CD4-positive, alpha-beta T cell treated with Interleukin-1 beta for 1 hour (primary cell): Measurements from ENCODE around the gene MARVELD3.

Experiments used
- DNase-seq, 2 donors: peaks; one replicate each; pipeline ENCODE4 v3.0.0-alpha.2; 2020 to 2022

MARVELD3 gene

GRCh38 chr16:71625113-71625850 is 702 bp upstream of the MARVELD3 start:
- DNase-seq = no peak

GRCh38 chr16:71626858-71627213 is 852 bp downstream of the MARVELD3 start:
- no peak for DNase-seq

- DNase-seq = no peak
Measured at GRCh38 chr16:71627731-71628181, 1.8 kb downstream of the MARVELD3 start.

- no peak for DNase-seq
Measured at GRCh38 chr16:71628810-71629209, 2.8 kb downstream of the MARVELD3 start.

- DNase-seq = no peak
Measured at GRCh38 chr16:71629278-71630016, 3.5 kb downstream of the MARVELD3 start.

GRCh38 chr16:71630808-71631207 is 4.8 kb downstream of the MARVELD3 start:
- no peak for DNase-seq

- DNase-seq = no peak
Measured at GRCh38 chr16:71631776-71632175, 5.8 kb downstream of the MARVELD3 start.

GRCh38 chr16:71635632-71636031 is 9.6 kb downstream of the MARVELD3 start:
- no peak for DNase-seq

- no peak for DNase-seq
Measured at GRCh38 chr16:71637398-71637797, 11.4 kb downstream of the MARVELD3 start.

- DNase-seq = peak in 1 of 2 donors; percentile 3
Measured at GRCh38 chr16:71645450-71645849, 19.5 kb downstream of the MARVELD3 start.

GRCh38 chr16:71647391-71647790 is 21.4 kb downstream of the MARVELD3 start:
- no peak for DNase-seq

- DNase-seq = no peak
Measured at GRCh38 chr16:71648162-71648561, 22.2 kb downstream of the MARVELD3 start.

- no peak for DNase-seq
Measured at GRCh38 chr16:71648921-71649320, 22.9 kb downstream of the MARVELD3 start.

GRCh38 chr16:71649704-71650103 is 23.7 kb downstream of the MARVELD3 start:
- DNase-seq = no peak

GRCh38 chr16:71658771-71659170 is 32.8 kb downstream of the MARVELD3 start:
- no peak for DNase-seq

- no peak for DNase-seq
Measured at GRCh38 chr16:71659471-71659870, 33.5 kb downstream of the MARVELD3 start.

- DNase-seq = no peak
Measured at GRCh38 chr16:71666264-71666663, 40.3 kb downstream of the MARVELD3 start.

- no peak for DNase-seq
Measured at GRCh38 chr16:71666928-71667707, 41.1 kb downstream of the MARVELD3 start.

- DNase-seq = no peak
Measured at GRCh38 chr16:71669926-71670536, 44.0 kb downstream of the MARVELD3 start.

GRCh38 chr16:71670537-71670936 is 44.6 kb downstream of the MARVELD3 start:
- no peak for DNase-seq

GRCh38 chr16:71671165-71671564 is 45.2 kb downstream of the MARVELD3 start:
- no peak for DNase-seq

GRCh38 chr16:71672125-71672524 is 46.1 kb downstream of the MARVELD3 start:
- DNase-seq = no peak
